Fibroblast of peridontal ligament (primary cell): ENCODE results near the gene CLTA.
"Not testable (repeated sequence)": the region's sequence is repeated elsewhere in the genome, so short reads cannot be mapped to it uniquely, and the experiment has no call there.

ENCODE experiments used
- DNase-seq: peaks from one replicate; pipeline ENCODE4 v3.0.0-alpha.2; 2010; ENCODE audit errors: extremely low read depth

The CLTA gene

DNA sequence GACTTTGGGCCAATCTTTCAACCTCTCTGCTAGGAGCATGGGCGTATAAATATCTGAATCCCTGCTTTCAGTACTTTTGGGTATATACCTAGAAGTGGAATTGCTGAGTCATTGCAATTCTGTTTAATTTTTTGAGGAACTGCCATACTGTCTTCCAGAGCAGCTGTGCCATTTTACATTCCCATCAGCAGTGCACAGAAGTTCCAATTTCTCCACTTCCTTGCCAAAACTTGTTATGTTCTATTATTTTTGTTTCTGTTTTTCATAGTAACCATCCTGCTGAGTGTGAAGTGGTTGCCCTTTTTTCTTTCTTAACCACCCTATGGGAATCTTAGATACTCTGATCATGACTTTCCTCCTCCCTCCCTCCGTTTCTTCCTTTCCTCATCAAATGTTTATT, 32.6 kb upstream of the CLTA start:
- DNase-seq = peak; percentile 65

DNA sequence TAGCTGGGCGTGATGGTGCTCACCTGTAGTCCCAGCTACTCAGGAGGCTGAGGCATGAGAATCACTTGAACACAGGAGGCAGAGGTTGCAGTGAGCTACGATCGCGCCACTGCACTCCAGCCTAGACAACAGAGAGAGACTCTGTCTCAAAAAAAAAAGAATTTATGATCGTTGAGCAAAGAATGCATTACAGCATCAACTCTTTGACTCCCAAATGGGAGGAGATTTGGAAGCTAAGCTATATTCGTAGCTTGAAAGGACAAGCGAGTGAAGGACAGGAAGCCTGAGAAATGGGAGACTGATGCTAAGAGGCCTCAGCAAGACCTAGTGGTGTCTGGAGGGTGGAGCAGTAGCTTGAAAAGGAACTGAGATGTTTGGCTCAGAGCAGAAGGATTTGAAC, 31.8 kb upstream of the CLTA start:
- DNase-seq = no peak

DNA sequence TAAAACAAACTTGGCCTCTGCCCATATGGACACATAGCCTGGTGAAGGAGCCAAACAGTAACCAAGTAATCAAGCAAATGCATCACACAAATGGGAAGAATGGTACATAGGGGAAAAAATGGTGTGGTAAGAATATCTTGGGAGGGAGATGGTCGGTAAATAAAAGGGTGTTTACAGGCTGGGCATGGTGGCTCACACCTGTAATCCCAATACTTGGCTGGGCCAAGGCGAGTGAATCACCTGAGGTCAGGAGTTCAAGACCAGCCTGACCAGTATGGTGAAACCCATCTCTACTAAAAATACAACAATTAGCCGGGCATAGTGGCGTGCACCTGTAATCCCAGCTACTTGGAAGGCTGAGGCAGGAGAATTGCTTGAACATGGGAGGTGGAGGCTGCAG, 31.2 kb upstream of the CLTA start:
- DNase-seq = not testable (repeated sequence)

DNA sequence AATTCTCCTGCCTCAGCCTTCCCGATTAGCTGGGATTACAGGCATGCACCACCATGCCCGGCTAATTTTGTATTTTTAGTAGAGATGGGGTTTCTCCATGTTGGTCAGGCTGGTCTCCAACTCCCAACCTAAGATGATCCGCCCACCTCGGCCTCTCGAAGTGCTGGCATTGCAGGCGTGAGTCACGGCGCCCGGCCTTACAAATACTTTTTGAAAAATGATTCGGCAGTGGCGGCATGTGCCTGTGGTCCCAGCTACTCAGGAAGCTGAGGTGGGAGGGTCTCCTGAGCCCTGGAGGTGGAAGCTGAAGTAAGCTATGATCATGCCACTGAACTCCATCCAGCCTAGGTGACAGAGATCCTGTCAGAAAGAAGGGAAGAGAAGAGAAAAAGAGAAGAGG, 30.6 kb upstream of the CLTA start:
- DNase-seq = not testable (repeated sequence)

DNA sequence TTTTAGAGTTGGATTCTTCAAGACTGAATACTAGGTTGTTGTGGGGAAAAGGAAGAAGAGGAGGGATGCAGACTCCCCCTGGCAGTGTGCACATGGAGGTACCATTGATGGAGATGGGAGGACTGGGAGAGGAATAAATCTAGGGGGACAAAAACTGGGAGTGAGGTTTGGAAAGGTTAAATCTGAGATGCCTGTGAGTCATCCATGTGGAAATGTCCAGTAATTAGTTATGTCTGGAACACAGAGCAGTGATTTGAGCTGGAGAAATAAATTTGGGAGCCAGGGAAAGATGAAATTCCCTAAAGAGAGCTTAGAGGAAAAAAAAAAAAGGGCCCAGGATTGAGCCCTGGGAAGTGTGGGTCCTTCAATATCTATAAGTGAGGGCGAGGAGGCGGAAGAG, 29.5 kb upstream of the CLTA start:
- peak; percentile 76 for DNase-seq

DNA sequence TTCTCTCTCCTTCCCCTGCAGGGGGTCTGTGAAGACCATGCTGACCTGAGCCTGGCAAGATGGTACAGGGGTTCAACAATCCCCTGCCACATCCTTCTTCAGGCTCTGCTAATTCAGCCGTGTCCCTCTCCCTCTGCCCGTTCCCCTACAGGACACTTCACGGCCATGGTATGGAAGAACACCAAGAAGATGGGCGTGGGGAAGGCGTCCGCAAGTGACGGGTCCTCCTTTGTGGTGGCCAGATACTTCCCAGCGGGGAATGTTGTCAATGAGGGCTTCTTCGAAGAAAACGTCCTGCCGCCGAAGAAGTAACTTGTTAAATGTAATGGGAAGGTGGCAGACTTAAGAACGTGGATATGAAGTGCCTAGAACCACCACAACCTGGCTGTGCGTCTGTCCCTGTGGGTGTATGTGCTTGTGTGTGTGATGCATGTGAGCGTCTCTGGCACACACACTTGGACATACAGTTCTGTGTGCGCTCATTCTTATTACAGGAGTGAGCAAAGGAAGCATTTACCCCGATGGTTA, 28.4 kb upstream of the CLTA start:
- DNase-seq = no peak

DNA sequence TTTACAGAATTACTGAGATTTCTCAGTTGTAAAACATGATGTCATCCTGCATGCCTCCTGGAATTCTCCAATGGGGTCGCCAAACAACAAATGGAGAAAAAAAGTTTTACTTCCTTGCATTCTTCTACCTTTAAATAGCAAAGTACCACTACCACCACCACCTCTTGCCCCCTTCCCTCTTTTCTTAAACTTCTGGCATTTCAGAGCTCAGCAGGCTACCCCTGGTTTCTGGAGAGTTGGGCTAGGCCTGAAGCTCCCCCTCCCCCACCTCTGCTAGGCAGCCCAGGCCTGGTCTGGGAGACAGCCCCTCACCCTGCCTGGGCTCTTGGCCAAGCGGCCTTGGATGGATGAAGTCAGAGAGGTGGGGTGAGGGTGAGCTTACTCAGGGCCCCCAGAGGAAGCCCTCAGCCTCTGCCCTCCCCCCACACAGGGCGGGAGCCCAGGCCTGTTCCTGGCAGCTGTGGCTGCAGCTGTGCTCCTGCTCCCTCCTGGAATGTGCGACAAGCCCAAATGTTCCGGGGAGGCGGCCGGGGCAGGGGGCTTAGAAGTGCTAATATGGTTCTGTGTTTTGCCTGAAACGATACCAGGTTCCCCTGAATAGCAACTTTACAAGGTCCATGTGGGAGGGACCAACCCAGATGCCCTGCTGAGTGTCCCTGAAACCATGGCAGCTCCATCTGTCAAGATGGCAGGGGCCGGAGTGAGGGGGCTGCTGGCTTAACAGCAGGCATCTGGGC, 27.5 kb upstream of the CLTA start:
- peak; percentile 60 for DNase-seq

DNA sequence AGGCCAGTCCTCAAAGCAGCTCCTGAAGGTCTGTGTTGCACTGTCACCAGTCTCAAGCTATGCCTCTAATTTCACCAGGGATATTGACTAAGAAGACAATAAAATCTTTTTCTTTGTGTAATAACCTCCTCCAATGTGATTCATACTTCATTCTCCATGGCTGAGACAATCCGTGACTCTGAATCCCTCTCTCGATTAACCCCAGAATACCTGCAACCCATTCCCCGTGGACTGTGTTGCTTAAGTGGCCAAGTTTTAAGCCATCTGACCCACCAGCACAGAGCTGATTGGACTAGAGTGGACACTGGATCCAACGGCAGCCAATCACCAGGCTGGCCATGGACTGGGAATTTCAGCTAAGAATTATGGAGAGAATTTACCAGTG, 26.9 kb upstream of the CLTA start:
- DNase-seq = peak; percentile 41

DNA sequence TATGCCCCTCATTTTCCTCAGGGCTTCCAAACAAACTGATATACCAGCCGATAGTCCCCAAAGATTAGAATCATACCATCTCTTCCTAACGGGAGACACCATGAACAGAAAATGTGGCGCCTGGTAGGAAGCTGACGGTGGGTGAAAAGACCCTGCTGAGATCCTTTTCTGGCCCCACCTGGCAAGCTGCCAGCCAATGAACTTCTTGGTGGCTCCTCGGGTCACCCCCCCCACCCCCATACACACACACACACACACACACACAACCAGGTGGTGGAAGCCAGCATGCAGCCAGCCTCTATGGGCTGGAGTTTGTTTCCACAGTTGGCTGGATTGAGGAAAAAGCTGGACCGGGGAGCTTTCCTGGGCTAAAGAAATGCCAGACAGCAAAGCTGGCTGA, 26.3 kb upstream of the CLTA start:
- DNase-seq = no peak

DNA sequence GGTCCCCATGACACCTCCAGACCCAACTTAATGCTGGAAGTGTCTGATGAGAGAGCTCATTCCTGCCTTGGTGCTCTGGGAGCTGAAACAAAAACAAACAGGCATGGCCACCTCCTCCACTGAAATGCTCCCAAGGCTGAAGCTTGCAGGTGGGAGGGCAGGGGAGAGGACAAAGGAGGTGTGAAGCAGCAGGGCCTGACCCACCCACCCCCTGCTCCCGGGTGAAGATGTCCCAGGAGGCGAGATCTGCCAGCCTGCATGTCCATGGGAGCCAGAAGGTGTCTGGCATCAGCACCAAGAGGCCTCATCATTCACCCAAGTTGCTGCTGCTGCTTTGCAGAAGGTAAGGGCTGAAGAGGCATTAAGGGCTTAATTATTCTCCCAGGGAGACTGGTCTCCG, 25.7 kb upstream of the CLTA start:
- DNase-seq = no peak

DNA sequence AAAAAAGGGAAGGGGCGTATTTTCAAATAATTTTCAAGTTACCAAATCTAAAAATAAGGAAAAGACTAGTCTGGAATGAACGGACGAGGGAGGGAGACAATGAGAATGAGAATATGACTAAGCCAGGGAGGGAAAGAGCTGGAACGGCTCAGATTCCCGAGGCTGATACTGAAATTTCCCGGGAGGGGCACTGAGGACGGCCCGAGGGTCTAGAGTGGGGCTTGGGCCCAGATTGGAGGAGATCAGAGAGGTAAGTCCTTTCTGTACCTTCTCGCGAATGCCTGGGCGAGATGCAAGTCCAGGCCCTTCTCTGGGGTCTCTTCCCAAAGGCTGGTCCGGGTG, 24.9 kb upstream of the CLTA start:
- DNase-seq = peak; percentile 64

DNA sequence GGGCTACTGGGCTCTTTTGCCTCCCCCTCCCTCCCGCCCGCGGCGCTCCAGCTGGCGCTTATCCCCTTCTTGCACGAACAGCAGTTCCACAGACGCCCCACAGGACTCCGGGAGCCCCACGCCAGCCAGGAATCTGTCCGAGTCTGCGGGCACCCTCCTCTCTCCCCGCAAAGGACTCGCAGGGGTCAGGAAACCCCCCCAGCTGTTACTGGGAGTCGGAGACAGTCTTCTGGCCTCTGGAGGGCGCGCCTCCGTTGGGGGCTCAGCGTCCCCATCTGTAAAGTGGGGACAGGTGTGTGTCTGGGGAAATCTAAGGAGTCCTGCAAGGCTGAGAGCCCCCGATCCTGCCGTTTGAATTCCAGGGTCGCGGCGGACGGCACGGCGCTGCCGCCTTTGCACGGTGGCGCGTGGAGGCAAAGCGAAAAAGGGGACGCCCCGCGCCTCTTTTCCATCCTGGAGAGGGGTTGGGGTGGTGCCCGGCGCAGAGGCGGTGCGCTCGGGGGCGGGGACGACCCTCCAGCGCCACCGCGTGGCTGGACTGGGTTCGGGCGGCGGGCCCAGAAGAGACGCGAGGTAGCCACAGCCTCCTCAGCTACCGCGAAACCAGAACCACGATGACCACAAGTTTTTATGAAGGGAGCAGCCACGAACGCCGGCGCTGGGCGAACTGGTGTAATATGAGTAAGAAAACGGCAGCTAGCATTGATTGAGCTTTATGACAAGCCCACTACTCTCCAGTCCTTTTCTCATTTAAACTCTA, 24.4 kb upstream of the CLTA start:
- DNase-seq = peak; percentile 87

DNA sequence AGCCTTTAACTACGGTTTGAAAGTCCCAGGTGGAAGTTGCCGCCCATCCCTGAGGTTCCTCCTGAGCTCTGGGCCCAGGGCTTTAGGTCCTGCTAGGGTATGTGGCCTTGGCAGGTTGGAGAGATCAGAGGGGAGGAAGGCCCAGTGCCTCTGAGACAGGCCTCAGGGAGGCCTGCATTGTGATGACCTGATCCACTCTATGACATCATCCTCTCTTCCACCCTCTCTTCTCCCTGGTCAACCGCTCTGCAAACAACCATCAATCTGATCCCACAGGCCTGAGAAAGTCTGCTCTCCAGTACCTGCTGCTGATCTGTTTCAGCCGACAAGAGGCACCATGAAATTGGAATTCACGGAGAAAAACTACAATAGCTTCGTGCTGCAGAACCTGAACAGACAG, 21.6 kb upstream of the CLTA start, which contains the start of gene CCIN:
CCIN (plus strand) TSS at position 223 of the 400 bp plus-strand sequence; CDS start at position 338, 115 bp downstream.
- DNase-seq = no peak

DNA sequence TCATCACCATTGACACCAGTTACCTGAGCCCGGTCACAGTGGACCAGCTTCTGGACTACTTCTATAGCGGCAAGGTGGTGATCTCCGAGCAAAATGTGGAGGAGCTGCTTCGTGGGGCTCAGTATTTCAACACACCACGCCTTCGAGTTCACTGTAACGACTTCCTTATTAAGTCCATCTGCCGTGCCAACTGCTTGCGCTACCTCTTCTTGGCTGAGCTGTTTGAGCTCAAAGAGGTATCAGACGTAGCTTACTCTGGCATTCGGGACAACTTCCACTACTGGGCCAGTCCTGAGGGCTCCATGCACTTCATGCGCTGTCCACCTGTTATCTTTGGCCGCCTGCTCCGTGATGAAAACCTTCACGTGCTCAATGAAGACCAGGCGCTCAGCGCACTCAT, 21.0 kb upstream of the CLTA start:
- DNase-seq = no peak

DNA sequence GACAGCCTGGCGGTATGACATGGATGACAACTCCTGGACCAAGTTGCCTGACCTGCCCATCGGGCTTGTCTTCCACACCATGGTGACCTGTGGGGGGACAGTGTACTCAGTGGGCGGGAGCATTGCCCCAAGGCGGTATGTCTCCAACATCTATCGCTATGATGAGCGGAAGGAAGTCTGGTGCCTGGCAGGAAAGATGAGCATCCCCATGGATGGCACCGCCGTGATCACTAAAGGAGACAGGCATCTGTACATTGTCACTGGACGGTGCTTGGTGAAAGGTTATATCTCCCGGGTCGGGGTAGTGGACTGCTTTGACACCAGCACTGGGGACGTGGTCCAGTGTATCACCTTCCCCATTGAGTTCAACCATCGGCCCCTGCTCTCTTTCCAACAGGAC, 20.2 kb upstream of the CLTA start:
- DNase-seq = no peak

DNA sequence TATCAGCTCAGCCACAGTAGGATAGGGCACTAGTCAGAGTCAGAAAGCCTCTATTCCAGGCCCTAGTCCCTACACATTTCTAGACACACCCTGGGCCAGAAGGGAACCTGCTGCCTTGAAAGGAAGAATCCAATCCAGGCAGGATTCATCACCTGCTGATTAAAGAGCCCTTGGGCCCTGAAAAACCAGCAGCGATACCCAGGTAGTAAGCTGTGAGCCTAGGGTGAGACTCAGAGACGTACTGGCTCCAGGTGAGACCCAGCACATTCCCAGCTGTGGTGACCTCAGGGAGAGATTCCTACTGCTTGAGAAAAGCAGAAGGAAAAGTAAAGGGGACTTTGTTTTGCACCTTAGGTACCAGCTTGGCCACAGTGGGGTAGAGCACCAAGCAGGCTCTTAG, 16.9 kb upstream of the CLTA start:
- DNase-seq = no peak

DNA sequence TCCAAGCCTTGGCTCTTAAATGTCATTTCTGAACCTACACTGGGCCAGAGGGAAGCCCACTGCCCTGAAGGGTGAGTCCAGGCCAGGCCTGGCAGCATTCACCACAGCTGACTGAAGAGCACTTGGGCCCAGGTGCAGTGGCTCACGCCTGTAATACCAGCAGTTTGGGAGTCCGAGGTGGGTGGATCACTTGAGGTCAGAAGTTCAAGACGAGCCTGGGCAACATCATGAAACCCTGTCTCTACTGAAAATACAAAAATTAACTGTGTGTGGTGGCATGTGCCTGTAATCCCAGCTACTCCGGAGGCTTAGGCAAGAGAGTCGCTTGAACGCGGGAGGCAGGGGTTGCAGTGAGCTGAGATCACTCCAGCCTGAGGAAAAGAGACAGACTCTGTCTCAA, 16.4 kb upstream of the CLTA start:
- no peak for DNase-seq

DNA sequence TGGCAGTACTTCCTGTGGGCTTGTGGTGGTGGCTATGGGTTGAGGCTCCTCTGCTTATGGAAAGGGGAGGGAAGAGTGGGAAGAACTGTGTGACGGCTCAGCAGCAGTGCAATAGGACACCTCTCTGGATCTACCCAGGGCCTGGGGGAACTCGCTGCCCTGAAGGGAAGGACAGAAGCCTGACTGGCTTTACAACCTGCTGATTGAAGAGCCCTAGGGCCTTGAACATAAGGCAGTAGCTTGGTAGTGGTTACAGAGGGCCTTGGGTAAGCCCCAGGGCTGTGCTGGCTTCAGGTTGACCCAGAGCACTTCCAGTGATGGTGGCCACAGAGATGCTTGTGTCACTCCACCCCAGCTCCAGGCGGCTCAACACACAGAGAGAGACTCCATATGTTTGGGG, 16.0 kb upstream of the CLTA start:
- DNase-seq = no peak

DNA sequence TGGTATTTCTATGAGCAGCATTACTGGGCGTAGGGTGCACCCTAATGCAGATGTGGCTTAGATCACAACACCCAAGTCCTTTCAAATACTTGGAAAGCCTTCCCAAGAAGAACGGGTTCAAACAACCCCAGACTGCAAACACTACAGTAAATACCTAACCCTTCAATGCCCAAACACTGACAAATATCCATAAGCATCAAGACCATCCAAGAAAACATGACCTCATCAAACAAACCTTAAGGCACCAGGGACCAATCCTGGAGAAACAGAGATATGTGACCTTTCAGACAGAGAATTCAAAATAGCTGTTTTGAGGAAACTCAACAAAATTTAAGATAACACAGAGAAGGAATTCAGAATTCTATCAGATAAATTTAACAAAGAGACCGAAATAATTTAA, 15.5 kb upstream of the CLTA start:
- not testable (repeated sequence) for DNase-seq

DNA sequence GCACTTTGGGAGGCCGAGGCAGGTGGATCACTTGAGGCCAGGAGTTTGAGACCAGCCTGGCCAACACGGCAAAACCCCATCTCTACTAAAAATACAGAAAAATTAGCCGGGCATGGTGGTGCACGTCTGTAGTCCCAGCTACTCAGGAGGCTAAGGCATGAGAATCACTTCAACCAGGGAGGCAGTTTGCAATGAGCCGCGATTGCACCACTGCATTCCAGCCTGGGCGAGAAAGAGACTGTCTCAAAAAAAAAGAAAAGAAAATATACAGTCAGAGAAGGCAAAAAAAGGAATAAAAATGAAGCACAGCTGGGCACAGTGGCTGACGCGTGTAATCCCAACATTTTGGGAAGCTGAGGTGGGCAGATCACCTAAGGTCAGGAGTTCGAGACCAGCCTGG, 14.2 kb upstream of the CLTA start:
- not testable (repeated sequence) for DNase-seq

DNA sequence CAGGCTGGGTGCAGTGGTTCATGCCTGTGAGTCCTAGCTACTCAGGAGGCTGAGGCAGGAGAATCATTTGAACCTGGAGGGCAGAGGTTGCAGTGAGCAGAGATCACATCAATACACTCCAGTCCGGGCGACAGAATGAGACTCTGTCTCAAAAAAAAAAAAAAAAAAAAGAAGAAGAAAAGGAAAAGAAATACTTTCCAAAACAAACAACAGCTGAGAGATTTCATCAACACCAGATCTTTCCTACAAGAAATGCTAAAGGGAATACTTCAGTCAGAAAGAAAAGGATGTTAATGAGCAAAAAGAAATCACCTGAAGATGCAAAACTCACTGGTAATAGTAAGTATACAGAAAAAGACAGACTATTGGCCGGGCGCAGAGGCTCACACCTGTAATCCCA, 13.2 kb upstream of the CLTA start:
- no peak for DNase-seq

DNA sequence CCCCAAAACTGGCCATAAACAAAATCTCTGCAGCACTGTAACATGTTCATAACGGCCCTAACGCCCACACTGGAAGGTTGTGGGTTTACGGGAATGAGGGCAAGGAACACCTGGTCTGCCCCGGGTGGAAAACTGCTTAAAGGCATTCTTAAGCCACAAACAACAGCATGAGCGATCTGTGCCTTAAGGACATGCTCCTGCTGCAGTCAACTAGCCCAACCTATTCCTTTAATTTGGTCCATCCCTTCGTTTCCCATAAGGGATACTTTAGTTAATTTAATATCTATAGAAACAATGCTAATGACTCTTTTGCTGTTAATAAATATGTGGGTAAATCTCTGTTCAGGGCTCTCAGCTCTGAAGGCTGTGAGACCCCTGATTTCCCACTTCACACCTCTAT, 10.5 kb upstream of the CLTA start:
- DNase-seq = not testable (repeated sequence)

DNA sequence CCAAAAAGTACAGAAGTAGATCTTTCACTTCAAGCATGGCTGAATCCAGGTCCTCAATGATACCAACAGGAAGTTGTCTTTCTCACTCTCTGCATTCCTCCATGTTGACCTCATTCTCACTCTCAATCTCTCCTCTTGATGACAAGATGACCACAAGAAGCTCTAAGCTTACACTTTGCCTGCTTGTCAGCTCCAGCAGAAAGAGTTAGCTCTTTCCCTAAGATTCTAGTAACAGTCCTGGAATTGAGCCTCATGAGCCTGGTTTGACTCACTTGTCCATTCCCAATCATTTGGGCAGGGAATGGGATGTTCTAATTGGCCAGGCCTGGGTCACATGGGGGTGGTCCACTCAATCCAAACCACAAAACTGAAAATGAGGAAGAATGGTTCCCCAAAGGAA, 3.3 kb upstream of the CLTA start:
- peak; percentile 92 for DNase-seq
